Ovary (tissue), 3 donors: Measurements from ENCODE around the gene RNF38.

ENCODE experiments used
- POLR2A ChIP-seq: fragments of 450-650 bp; IDR thresholded peaks from one replicate; pipeline ENCODE4 v1.6.1; 2017; ENCODE audit warnings: antibody characterized with exemption, mild to moderate bottlenecking, moderate library complexity
- TF ChIP-seq, protein P1 (sequence below), 3 donors: fragments of 450-650 bp in 2 of 3; fragments of 200-600 bp in 1 of 3; IDR thresholded peaks; one replicate each; pipeline versions ENCODE4 v1.5.1 to v1.8.0; 2016 to 2022; ENCODE audit warnings: antibody characterized with exemption in 3 of 3, mild to moderate bottlenecking in 1 of 3
- donor health status: DM: no; HTN: no; CAD: no.

DNA sequence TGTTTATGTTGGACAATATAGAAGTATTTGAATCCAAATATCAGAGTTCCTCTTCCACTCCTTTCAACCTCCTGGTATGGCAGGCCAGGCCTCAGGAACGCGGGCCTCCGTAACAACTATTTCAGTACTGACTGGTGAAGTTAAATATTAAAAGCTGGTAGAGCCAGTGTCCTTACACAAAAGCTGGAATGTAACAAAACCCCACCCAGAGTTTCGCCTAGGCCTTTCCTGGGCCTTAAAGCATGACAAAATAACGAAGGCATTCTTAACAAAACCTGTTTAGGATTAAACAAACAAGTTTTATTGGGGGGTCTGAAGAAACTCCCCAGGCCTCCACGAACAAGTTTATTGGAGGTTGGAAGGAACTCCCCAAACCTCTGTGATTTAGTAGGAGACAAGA, 80.3 kb downstream of the RNF38 start:
- TF ChIP-seq, protein P1, sequence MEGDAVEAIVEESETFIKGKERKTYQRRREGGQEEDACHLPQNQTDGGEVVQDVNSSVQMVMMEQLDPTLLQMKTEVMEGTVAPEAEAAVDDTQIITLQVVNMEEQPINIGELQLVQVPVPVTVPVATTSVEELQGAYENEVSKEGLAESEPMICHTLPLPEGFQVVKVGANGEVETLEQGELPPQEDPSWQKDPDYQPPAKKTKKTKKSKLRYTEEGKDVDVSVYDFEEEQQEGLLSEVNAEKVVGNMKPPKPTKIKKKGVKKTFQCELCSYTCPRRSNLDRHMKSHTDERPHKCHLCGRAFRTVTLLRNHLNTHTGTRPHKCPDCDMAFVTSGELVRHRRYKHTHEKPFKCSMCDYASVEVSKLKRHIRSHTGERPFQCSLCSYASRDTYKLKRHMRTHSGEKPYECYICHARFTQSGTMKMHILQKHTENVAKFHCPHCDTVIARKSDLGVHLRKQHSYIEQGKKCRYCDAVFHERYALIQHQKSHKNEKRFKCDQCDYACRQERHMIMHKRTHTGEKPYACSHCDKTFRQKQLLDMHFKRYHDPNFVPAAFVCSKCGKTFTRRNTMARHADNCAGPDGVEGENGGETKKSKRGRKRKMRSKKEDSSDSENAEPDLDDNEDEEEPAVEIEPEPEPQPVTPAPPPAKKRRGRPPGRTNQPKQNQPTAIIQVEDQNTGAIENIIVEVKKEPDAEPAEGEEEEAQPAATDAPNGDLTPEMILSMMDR (IDR thresholded peaks at IDR 0.05): no peak
- TF ChIP-seq POLR2A: no peak
